HCT116 (cell line): ENCODE data around the gene PGM2L1. TPM values are rescaled to one million over a fixed set of nuclear protein-coding genes. Genes with fewer than 3 reads are reported as not detected.

Experiments used
- ATAC-seq: fragments of 200-7000 bp; cut with Tn5 transposase; 2 replicates; pipeline ENCODE4 v1.9.1; 2020; ENCODE audit warnings: mild to moderate bottlenecking, moderate library complexity
- BruUV-seq: library from RNA; stranded (reverse); fragments of 400-500 nt; replicated peaks from 2 replicates; lab custom pipeline; 2021; lab: Mats Ljungman, UMichigan
- CTCF ChIA-PET: fragments of 300-600 bp; sonication (Branson Sonifier 250); formaldehyde crosslinking; loops from one replicate; lab custom pipeline; 2021; ENCODE audit warnings: antibody characterized with exemption; lab: Charles Lee
- POLR2A ChIA-PET: fragments of 300-600, 350-600 bp; sonication (Branson Sonifier 250); formaldehyde crosslinking; loops from one replicate; lab custom pipeline; 2021; ENCODE audit warnings: antibody characterized with exemption; lab: Charles Lee
- RAD21 ChIA-PET, 2 experiments: fragments of 300-600 bp; sonication (Branson Sonifier 250); formaldehyde crosslinking; loops; one replicate each; lab custom pipeline; 2023; ENCODE audit warnings: low total read pairs in 2 of 2; ENCODE audit not compliant: uncharacterized antibody in 2 of 2, unreplicated experiment in 2 of 2, low non-redundant PET in 1 of 2; lab: Charles Lee
- DNase-seq: peaks from one replicate; pipeline ENCODE4 v3.0.0-alpha.2; 2010; ENCODE audit warnings: low read depth, low spot score
- H2AFZ ChIP-seq: fragments of 200-600 bp; shearing (Covaris generic), sonication (generic); 2 replicates; pipeline ENCODE4 v1.6.1; 2017; ENCODE audit warnings: low read depth, mixed run types, mixed read lengths, antibody characterized with exemption, low read length; ENCODE audit not compliant: poor library complexity, severe bottlenecking
- H3K27ac ChIP-seq: 2 replicates; pipeline ENCODE4 v1.5.1; 2012; ENCODE audit warnings: low read depth, low read length
- H3K27me3 ChIP-seq: fragments of 200-600 bp; sonication (generic); 2 replicates; pipeline ENCODE4 v1.6.1; 2016; ENCODE audit warnings: mixed run types, low read length, mixed read lengths; ENCODE audit not compliant: insufficient read depth
- H3K36me3 ChIP-seq, 2 experiments: fragments of 200-500 bp in 1 of 2; fragments of 200-600 bp in 1 of 2; sonication (Bioruptor generic) in 1 of 2; sonication (generic) in 1 of 2; 2 replicates each; pipeline versions ENCODE4 v1.5.1 to v1.6.1; 2014 to 2016; ENCODE audit warnings: low read length in 2 of 2, inconsistent platforms in 1 of 2, mixed read lengths in 1 of 2, mixed run types in 1 of 2; ENCODE audit not compliant: insufficient read depth in 2 of 2, control insufficient read depth in 1 of 2
- H3K4me1 ChIP-seq, 2 experiments: fragments of 200-600 bp in 1 of 2; sonication (generic) in 1 of 2; 2 replicates each; pipeline versions ENCODE4 v1.5.1 to v1.6.1; 2012 to 2017; ENCODE audit warnings: low read length in 2 of 2, inconsistent platforms in 1 of 2, mild to moderate bottlenecking in 1 of 2, mixed read lengths in 1 of 2, mixed run types in 1 of 2, moderate library complexity in 1 of 2; ENCODE audit not compliant: insufficient read depth in 2 of 2, control insufficient read depth in 1 of 2
- H3K4me2 ChIP-seq: fragments of 200-600 bp; sonication (generic); 2 replicates; pipeline ENCODE4 v1.6.1; 2017; ENCODE audit warnings: mixed run types, low read length, mixed read lengths
- H3K4me3 ChIP-seq, 2 experiments: fragments of 200-600 bp in 1 of 2; sonication (generic) in 1 of 2; replicated peaks in 1 of 2; 2 replicates each; pipeline ENCODE4 v1.5.1; 2011 to 2016; ENCODE audit warnings: low read length in 2 of 2, control low read depth in 1 of 2, low read depth in 1 of 2, mild to moderate bottlenecking in 1 of 2, mixed read lengths in 1 of 2, mixed run types in 1 of 2
- H3K79me2 ChIP-seq: fragments of 200-600 bp; sonication (generic); 2 replicates; pipeline ENCODE4 v1.6.1; 2017; ENCODE audit warnings: mild to moderate bottlenecking, mixed run types, low read length, moderate library complexity, mixed read lengths; ENCODE audit not compliant: insufficient read depth
- H3K9ac ChIP-seq: fragments of 200-600 bp; sonication (generic); 2 replicates; pipeline ENCODE4 v1.6.1; 2016; ENCODE audit warnings: low read length, mixed read lengths
- H3K9me2 ChIP-seq: fragments of 200-600 bp; sonication (generic), shearing (Covaris generic); 2 replicates; pipeline ENCODE4 v1.6.1; 2017; ENCODE audit warnings: mixed run types, mild to moderate bottlenecking, moderate library complexity; ENCODE audit not compliant: insufficient read depth
- H3K9me3 ChIP-seq, 2 experiments: fragments of 200-500 bp in 1 of 2; fragments of 200-600 bp in 1 of 2; sonication (Bioruptor generic) in 1 of 2; sonication (generic) in 1 of 2; 2 replicates each; pipeline ENCODE4 v1.6.1; 2014 to 2017; ENCODE audit warnings: low read length in 2 of 2, mixed read lengths in 2 of 2, inconsistent platforms in 1 of 2, low read depth in 1 of 2, mild to moderate bottlenecking in 1 of 2, mixed run types in 1 of 2, moderate library complexity in 1 of 2; ENCODE audit not compliant: control insufficient read depth in 1 of 2, insufficient read depth in 1 of 2
- H4K20me1 ChIP-seq: fragments of 200-600 bp; sonication (generic), shearing (Covaris generic); 2 replicates; pipeline ENCODE4 v1.6.1; 2017; ENCODE audit warnings: mixed run types, mild to moderate bottlenecking, moderate library complexity; ENCODE audit not compliant: insufficient read depth
- CEBPB ChIP-seq: IDR thresholded peaks from 2 replicates; pipeline ENCODE4 v1.6.1; 2012; ENCODE audit warnings: low read depth
- CTCF ChIP-seq, 3 experiments: fragments of 200-600 bp in 1 of 3; sonication (generic) in 1 of 3; IDR thresholded peaks in 2 of 3; conservative IDR thresholded peaks in 1 of 3; 2 replicates each; pipeline ENCODE4 v1.5.1; 2012 to 2017; ENCODE audit warnings: low read depth in 2 of 3, low read length in 2 of 3, antibody characterized with exemption in 1 of 3, borderline replicate concordance in 1 of 3, control low read depth in 1 of 3, mild to moderate bottlenecking in 1 of 3, mixed read lengths in 1 of 3, mixed run types in 1 of 3, moderate library complexity in 1 of 3; ENCODE audit not compliant: insufficient read depth in 1 of 3
- EGR1 ChIP-seq: IDR thresholded peaks from 2 replicates; pipeline ENCODE4 v1.6.1; 2012; ENCODE audit warnings: low read depth
- EZH2 ChIP-seq: fragments of 200-600 bp; sonication (generic); IDR thresholded peaks from 2 replicates; pipeline ENCODE4 v1.6.1; 2017; ENCODE audit warnings: antibody characterized with exemption, mixed run types
- MAX ChIP-seq: IDR thresholded peaks from 2 replicates; pipeline ENCODE4 v1.6.1; 2012
- POLR2A ChIP-seq: IDR thresholded peaks from 2 replicates; pipeline ENCODE4 v1.7.0; 2011; ENCODE audit warnings: borderline replicate concordance; ENCODE audit not compliant: insufficient read depth, insufficient read length; ENCODE audit errors: extremely low read depth
- POLR2AphosphoS5 ChIP-seq: IDR thresholded peaks from 2 replicates; pipeline ENCODE4 v1.6.1; 2011; ENCODE audit warnings: mild to moderate bottlenecking, low read depth, low read length, moderate library complexity
- REST ChIP-seq: IDR thresholded peaks from 2 replicates; pipeline ENCODE4 v1.6.1; 2012; ENCODE audit warnings: low read depth
- SRF ChIP-seq: IDR thresholded peaks from 2 replicates; pipeline ENCODE4 v1.6.1; 2012; ENCODE audit warnings: low read depth
- YY1 ChIP-seq: IDR thresholded peaks from 2 replicates; pipeline ENCODE4 v1.6.1; 2011; ENCODE audit warnings: low read length, low read depth, moderate library complexity, mild to moderate bottlenecking; ENCODE audit not compliant: insufficient replicate concordance; ENCODE audit errors: extremely low read depth
- ZBTB33 ChIP-seq: IDR thresholded peaks from 2 replicates; pipeline ENCODE4 v1.6.1; 2011; ENCODE audit warnings: mild to moderate bottlenecking, low read length, moderate library complexity; ENCODE audit not compliant: insufficient replicate concordance; ENCODE audit errors: extremely low read depth
- intact Hi-C: fragments of 100-400 bp; cut with micrococcal nuclease; formaldehyde crosslinking; loops from 2 replicates; pipeline ENCODE4 v1.10.0; 2022
- total RNA-seq: library from RNA; stranded (reverse); gene quantifications from one replicate; pipeline ENCODE4 v1.2.1, GENCODE V29; 2021; ENCODE audit not compliant: unreplicated experiment

Gene PGM2L1
- total RNA-seq, 1 experiment from 2014 or later: 4.9 TPM

- Histone ChIP-seq H3K27me3 (no peaks in the 10 kb centered on the region), H3K79me2 (no peaks in the 10 kb centered on the region), H3K4me1 (no peaks in the 10 kb centered on the region), H3K27ac (no peak overlapping the region), H3K9me3 (no peaks in the 10 kb centered on the region), H3K4me3 (no peak overlapping the region), H3K9ac (no peak overlapping the region), H3K9me2 (no peaks in the 10 kb centered on the region), H3K36me3 (no peaks in the 10 kb centered on the region), H3K4me2 (no peak overlapping the region), H2AFZ (no peak overlapping the region), H4K20me1 (no peaks in the 10 kb centered on the region)
- ATAC-seq (no peak), DNase-seq (no peak)
- RAD21 ChIA-PET: no interaction called here
- CTCF ChIA-PET: no interaction called here
- no TSS peak for BruUV-seq
- POLR2A ChIA-PET: no interaction called here
- intact Hi-C loops: no loop called here
- TF ChIP-seq POLR2AphosphoS5: no peak
- no peak for TF ChIP-seq POLR2A
- TF ChIP-seq CEBPB: no peak
- no peak for TF ChIP-seq YY1
- no peak for TF ChIP-seq EGR1
- TF ChIP-seq REST: no peak
- TF ChIP-seq MAX: no peak
- TF ChIP-seq SRF: no peak
- no peak for TF ChIP-seq CTCF (IDR thresholded peaks at IDR 0.05 in 2 of 3, conservative IDR thresholded peaks at IDR 0.05 in 1 of 3; ENCODE audit: borderline replicate concordance in 1 of 3, insufficient read depth in 1 of 3, low read depth in 2 of 3, low read length in 2 of 3)
- no peak for TF ChIP-seq EZH2
- no peak for TF ChIP-seq ZBTB33
Observed at GRCh38 chr11:74373382-74373781, 24.9 kb downstream of the PGM2L1 start.
